ENCODE measurements around the gene KCTD8.

KCTD8 gene

DNA sequence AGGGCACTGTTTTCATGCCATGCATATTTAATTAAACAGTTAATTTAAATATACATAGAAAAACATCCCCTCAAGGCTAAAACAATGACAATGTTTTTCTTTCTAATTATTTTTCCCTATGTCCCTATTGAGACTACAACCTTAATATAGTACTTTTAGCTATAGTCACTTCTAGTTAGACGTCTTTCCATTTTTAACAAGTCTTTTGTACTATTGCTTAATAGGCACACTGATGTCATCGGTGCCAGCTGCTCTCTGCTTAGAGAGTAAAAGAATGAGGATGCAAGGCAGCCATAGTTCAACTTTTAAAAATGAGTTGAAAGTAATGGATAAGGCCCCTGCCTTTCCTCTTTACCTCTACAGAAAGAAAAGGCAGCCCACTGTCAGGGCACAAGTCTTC is 191.1 kb downstream of the KCTD8 start:
- no peak for DNase-seq
- Histone ChIP-seq H3K9me3 (ENCODE audit: insufficient read depth, low read length, severe bottlenecking) (no peaks in the 10 kb centered on the region), H3K4me3 (ENCODE audit: low read depth in 1 of 2, low read length in 2 of 2) (no peak overlapping the region), H3K27me3 (ENCODE audit: insufficient read depth, low read length, poor library complexity) (no peaks in the 10 kb centered on the region), H3K27ac (ENCODE audit: low read length) (no peak overlapping the region), H2AFZ (ENCODE audit: low read depth, low read length) (no peak overlapping the region), H3K9ac (ENCODE audit: low read depth, low read length) (no peak overlapping the region), H3K4me2 (ENCODE audit: insufficient read depth, low read length) (no peak overlapping the region), H3K79me2 (ENCODE audit: insufficient read depth, low read length) (no peaks in the 10 kb centered on the region), H4K20me1 (ENCODE audit: insufficient read depth, low read length) (no peaks in the 10 kb centered on the region), H3K4me1 (ENCODE audit: insufficient read depth, low read length) (no peaks in the 10 kb centered on the region), H3K36me3 (ENCODE audit: insufficient read depth, low read length) (no peaks in the 10 kb centered on the region)
- TF ChIP-seq, protein P1, sequence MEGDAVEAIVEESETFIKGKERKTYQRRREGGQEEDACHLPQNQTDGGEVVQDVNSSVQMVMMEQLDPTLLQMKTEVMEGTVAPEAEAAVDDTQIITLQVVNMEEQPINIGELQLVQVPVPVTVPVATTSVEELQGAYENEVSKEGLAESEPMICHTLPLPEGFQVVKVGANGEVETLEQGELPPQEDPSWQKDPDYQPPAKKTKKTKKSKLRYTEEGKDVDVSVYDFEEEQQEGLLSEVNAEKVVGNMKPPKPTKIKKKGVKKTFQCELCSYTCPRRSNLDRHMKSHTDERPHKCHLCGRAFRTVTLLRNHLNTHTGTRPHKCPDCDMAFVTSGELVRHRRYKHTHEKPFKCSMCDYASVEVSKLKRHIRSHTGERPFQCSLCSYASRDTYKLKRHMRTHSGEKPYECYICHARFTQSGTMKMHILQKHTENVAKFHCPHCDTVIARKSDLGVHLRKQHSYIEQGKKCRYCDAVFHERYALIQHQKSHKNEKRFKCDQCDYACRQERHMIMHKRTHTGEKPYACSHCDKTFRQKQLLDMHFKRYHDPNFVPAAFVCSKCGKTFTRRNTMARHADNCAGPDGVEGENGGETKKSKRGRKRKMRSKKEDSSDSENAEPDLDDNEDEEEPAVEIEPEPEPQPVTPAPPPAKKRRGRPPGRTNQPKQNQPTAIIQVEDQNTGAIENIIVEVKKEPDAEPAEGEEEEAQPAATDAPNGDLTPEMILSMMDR (IDR thresholded peaks at IDR 0.05; ENCODE audit: borderline replicate concordance, extremely low read depth, low read length, poor library complexity, severe bottlenecking): no peak
- TF ChIP-seq EZH2 (IDR thresholded peaks at IDR 0.05; ENCODE audit: borderline replicate concordance, low read depth, low read length, severe bottlenecking): no peak
- ATAC-seq (ENCODE audit: insufficient read depth, low read depth): no peak

DNA sequence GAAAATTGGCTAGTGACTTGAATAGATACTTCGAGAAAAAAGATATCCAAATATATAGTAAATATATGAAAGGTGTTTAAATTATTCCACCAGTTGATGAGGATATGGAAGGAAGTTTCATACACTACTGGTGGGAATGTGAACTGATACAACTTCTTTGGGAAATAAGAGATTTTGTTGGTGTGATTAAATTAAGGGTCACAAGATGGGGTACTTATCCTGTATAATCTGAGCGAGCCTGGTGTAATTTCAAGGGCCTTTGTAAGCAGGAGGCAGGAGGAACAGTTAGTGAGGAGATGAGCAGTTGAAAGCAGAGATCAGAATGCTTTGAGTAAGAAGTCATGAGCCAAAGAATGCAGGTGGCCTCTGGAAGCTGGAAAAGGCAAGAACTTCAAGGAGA is 192.2 kb downstream of the KCTD8 start:
- no peak for DNase-seq

DNA sequence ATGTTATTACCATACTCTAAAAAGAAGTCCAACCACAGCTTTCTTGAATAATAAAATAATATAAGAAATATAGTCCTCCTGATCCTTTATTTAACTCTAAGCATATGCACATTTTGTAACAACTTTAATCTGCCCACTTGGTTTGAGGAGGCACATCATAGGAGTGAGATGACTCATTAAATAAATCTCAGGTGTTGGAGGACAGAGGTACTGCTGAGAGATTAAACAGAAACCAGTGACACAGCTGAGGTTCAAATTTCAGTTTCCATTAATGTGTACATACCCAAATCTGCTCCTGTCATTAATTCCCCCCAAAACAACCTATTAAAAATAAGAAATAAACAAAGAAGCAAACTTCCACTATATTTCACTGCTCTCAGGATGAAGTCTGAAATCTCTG is 211.0 kb downstream of the KCTD8 start:
- DNase-seq (no peak), ATAC-seq (ENCODE audit: insufficient read depth, low read depth) (no peak)
- Histone ChIP-seq H3K4me3 (ENCODE audit: low read depth in 1 of 2, low read length in 2 of 2) (no peak overlapping the region), H3K4me2 (ENCODE audit: insufficient read depth, low read length) (no peak overlapping the region), H3K27ac (ENCODE audit: low read length) (no peak overlapping the region), H4K20me1 (ENCODE audit: insufficient read depth, low read length) (no peaks in the 10 kb centered on the region), H3K36me3 (ENCODE audit: insufficient read depth, low read length) (no peaks in the 10 kb centered on the region), H3K79me2 (ENCODE audit: insufficient read depth, low read length) (no peaks in the 10 kb centered on the region), H3K4me1 (ENCODE audit: insufficient read depth, low read length) (no peaks in the 10 kb centered on the region), H3K27me3 (ENCODE audit: insufficient read depth, low read length, poor library complexity) (no peaks in the 10 kb centered on the region), H2AFZ (ENCODE audit: low read depth, low read length) (no peak overlapping the region), H3K9me3 (ENCODE audit: insufficient read depth, low read length, severe bottlenecking) (no peaks in the 10 kb centered on the region), H3K9ac (ENCODE audit: low read depth, low read length) (no peak overlapping the region)
- TF ChIP-seq, protein P1 (IDR thresholded peaks at IDR 0.05; ENCODE audit: borderline replicate concordance, extremely low read depth, low read length, poor library complexity, severe bottlenecking): no peak
- TF ChIP-seq EZH2 (IDR thresholded peaks at IDR 0.05; ENCODE audit: borderline replicate concordance, low read depth, low read length, severe bottlenecking): no peak

More for the DNA sequence above, 192.2 kb downstream of the KCTD8 start:
- Histone ChIP-seq H3K9ac (ENCODE audit: low read depth, low read length) (no peak overlapping the region), H4K20me1 (ENCODE audit: insufficient read depth, low read length) (no peaks in the 10 kb centered on the region), H3K4me3 (ENCODE audit: low read depth in 1 of 2, low read length in 2 of 2) (no peak overlapping the region), H3K27ac (ENCODE audit: low read length) (no peak overlapping the region), H3K27me3 (ENCODE audit: insufficient read depth, low read length, poor library complexity) (no peaks in the 10 kb centered on the region), H2AFZ (ENCODE audit: low read depth, low read length) (no peak overlapping the region), H3K4me1 (ENCODE audit: insufficient read depth, low read length) (no peaks in the 10 kb centered on the region), H3K79me2 (ENCODE audit: insufficient read depth, low read length) (no peaks in the 10 kb centered on the region), H3K36me3 (ENCODE audit: insufficient read depth, low read length) (no peaks in the 10 kb centered on the region), H3K4me2 (ENCODE audit: insufficient read depth, low read length) (no peak overlapping the region), H3K9me3 (ENCODE audit: insufficient read depth, low read length, severe bottlenecking) (no peaks in the 10 kb centered on the region)
- no peak for ATAC-seq (ENCODE audit: insufficient read depth, low read depth)
- TF ChIP-seq, protein P1 (IDR thresholded peaks at IDR 0.05; ENCODE audit: borderline replicate concordance, extremely low read depth, low read length, poor library complexity, severe bottlenecking): no peak
- TF ChIP-seq EZH2 (IDR thresholded peaks at IDR 0.05; ENCODE audit: borderline replicate concordance, low read depth, low read length, severe bottlenecking): no peak

DNA sequence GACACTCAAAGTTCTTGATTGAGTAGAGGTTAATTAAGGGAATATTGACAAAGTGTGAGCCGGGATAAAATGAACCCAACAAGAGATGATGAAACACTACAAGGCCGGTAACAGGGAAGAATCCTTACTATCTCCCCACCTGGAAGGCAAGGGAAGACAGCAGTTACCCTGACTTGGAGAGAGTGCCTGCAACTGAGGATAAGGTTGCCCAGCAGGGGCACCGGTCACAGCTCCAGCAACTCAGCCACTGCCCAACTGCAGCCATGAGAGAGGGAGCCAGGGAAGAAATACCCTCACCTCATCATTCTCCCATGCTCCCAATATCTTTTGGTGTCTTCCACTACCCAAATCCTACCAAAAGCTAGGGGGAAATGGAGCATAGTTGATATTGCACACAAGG is 212.7 kb downstream of the KCTD8 start:
- H3K79me2 ChIP-seq (ENCODE audit: insufficient read depth, low read length): no peaks in the 10 kb centered on the region
- H3K27me3 ChIP-seq (ENCODE audit: insufficient read depth, low read length, poor library complexity): no peaks in the 10 kb centered on the region
- H3K27ac ChIP-seq (ENCODE audit: low read length): no peak overlapping the region
- ATAC-seq (ENCODE audit: insufficient read depth, low read depth) (no peak), DNase-seq (no peak)
- no peaks in the 10 kb centered on the region for H3K4me1 ChIP-seq (ENCODE audit: insufficient read depth, low read length)
- H3K4me2 ChIP-seq (ENCODE audit: insufficient read depth, low read length): no peak overlapping the region
- H3K9ac ChIP-seq (ENCODE audit: low read depth, low read length): no peak overlapping the region
- no peak overlapping the region for H3K4me3 ChIP-seq (ENCODE audit: low read depth in 1 of 2, low read length in 2 of 2)
- TF ChIP-seq, protein P1 (IDR thresholded peaks at IDR 0.05; ENCODE audit: borderline replicate concordance, extremely low read depth, low read length, poor library complexity, severe bottlenecking): no peak
- TF ChIP-seq EZH2 (IDR thresholded peaks at IDR 0.05; ENCODE audit: borderline replicate concordance, low read depth, low read length, severe bottlenecking): no peak
- H3K36me3 ChIP-seq (ENCODE audit: insufficient read depth, low read length): no peaks in the 10 kb centered on the region
- no peaks in the 10 kb centered on the region for H3K9me3 ChIP-seq (ENCODE audit: insufficient read depth, low read length, severe bottlenecking)
- no peaks in the 10 kb centered on the region for H4K20me1 ChIP-seq (ENCODE audit: insufficient read depth, low read length)
- H2AFZ ChIP-seq (ENCODE audit: low read depth, low read length): no peak overlapping the region
